HepG2 (cell line): ENCODE data around the gene BLOC1S4. TPM values are rescaled to one million over a fixed set of nuclear protein-coding genes. Genes with fewer than 3 reads are reported as not detected.

Source experiments
- ARNT2 ChIP-seq: sonication (generic); formaldehyde crosslinking; IDR thresholded peaks from 2 replicates; pipeline ENCODE4 v1.8.0; 2022; ENCODE audit warnings: mild to moderate bottlenecking, low read depth, missing genetic modification reagents, moderate library complexity
- FLYWCH1 ChIP-seq: sonication (generic); formaldehyde crosslinking; IDR thresholded peaks from 2 replicates; pipeline ENCODE4 v1.8.1; 2023; ENCODE audit warnings: mild to moderate bottlenecking, missing genetic modification reagents
- HOXA5 ChIP-seq: sonication (generic); formaldehyde crosslinking; IDR thresholded peaks from 2 replicates; pipeline ENCODE4 v1.4.0; 2020; ENCODE audit warnings: missing genetic modification reagents
- KAT8 ChIP-seq: IDR thresholded peaks from 2 replicates; pipeline ENCODE4 v1.6.1; 2016; ENCODE audit warnings: missing genetic modification reagents, missing compliant biosample characterization
- KDM5A ChIP-seq: fragments of 200-600 bp; sonication (generic); IDR thresholded peaks from 2 replicates; pipeline ENCODE4 v1.7.0; 2018; ENCODE audit warnings: antibody characterized with exemption, mild to moderate bottlenecking, low read length, borderline replicate concordance
- KLF15 ChIP-seq: sonication (generic); formaldehyde crosslinking; IDR thresholded peaks from 2 replicates; pipeline ENCODE4 v1.8.1; 2023; ENCODE audit warnings: borderline replicate concordance, mild to moderate bottlenecking, inconsistent platforms, missing genetic modification reagents, mixed read lengths
- NFAT5 ChIP-seq: sonication (generic); formaldehyde crosslinking; IDR thresholded peaks from 2 replicates; pipeline ENCODE4 v1.4.0; 2020; ENCODE audit warnings: missing genetic modification reagents
- NPAS2 ChIP-seq: sonication (generic); formaldehyde crosslinking; IDR thresholded peaks from 2 replicates; pipeline ENCODE4 v1.8.0; 2022; ENCODE audit warnings: mild to moderate bottlenecking, missing genetic modification reagents, borderline replicate concordance
- ONECUT2 ChIP-seq: sonication (generic); formaldehyde crosslinking; IDR thresholded peaks from 2 replicates; pipeline ENCODE4 v1.4.0; 2020; ENCODE audit warnings: missing genetic modification reagents
- PAXIP1 ChIP-seq: sonication (generic); formaldehyde crosslinking; conservative IDR thresholded peaks from 2 replicates; pipeline ENCODE4 v1.4.0; 2020; ENCODE audit warnings: mild to moderate bottlenecking, missing genetic modification reagents, moderate library complexity
- SALL1 ChIP-seq: sonication (generic); formaldehyde crosslinking; IDR thresholded peaks from 2 replicates; pipeline ENCODE4 v1.8.0; 2022; ENCODE audit warnings: mild to moderate bottlenecking, missing genetic modification reagents
- SNAPC2 ChIP-seq: sonication (generic); formaldehyde crosslinking; IDR thresholded peaks from 2 replicates; pipeline ENCODE4 v1.8.1; 2022; ENCODE audit warnings: mild to moderate bottlenecking, missing genetic modification reagents
- SOX6 ChIP-seq, 2 experiments: fragments of 450-650 bp in 1 of 2; sonication (generic) in 1 of 2; formaldehyde crosslinking in 1 of 2; IDR thresholded peaks; 2 replicates each; pipeline versions ENCODE4 v1.4.0 to v1.6.1; 2017 to 2020; ENCODE audit warnings: antibody characterized with exemption in 1 of 2, mild to moderate bottlenecking in 1 of 2, missing genetic modification reagents in 1 of 2
- U2AF2 ChIP-seq: fragments of 200-400 bp; formaldehyde crosslinking; IDR thresholded peaks from 2 replicates; pipeline ENCODE4 v1.6.1; 2017; ENCODE audit warnings: low read depth, mild to moderate bottlenecking, low read length
- ZNF496 ChIP-seq: sonication (generic); formaldehyde crosslinking; IDR thresholded peaks from 2 replicates; pipeline ENCODE4 v1.8.1; 2023; ENCODE audit warnings: mild to moderate bottlenecking, moderate library complexity, missing genetic modification reagents; ENCODE audit not compliant: insufficient replicate concordance
- ZNF512B ChIP-seq: sonication (generic); formaldehyde crosslinking; IDR thresholded peaks from 2 replicates; pipeline ENCODE4 v1.5.1; 2020; ENCODE audit warnings: missing genetic modification reagents, mild to moderate bottlenecking, borderline replicate concordance
- polyA plus RNA-seq, 8 experiments: library from polyadenylated mRNA; depleted of rRNA in 3 of 8; stranded (reverse) in 7 of 8; unstranded in 1 of 8; fragments of >200 nt; fragmentation: Illumina TruSeq in 4 of 8; extraction: Trizol in 4 of 8; gene quantifications; 2 replicates each; pipeline versions ENCODE4 v1.2.1 to v1.2.3, GENCODE V29; 2011 to 2016; ENCODE audit warnings: low read depth in 4 of 8, missing spikeins in 1 of 8, mixed read lengths in 1 of 8; ENCODE audit not compliant: insufficient read depth in 1 of 8
- total RNA-seq, 5 experiments: library from RNA; depleted of rRNA; stranded (reverse); fragments of >200 nt; fragmentation: Illumina TruSeq; extraction: Trizol; gene quantifications; 2 replicates each; pipeline ENCODE4 v1.2.3, GENCODE V29; 2016; ENCODE audit warnings: low read depth in 1 of 5

The BLOC1S4 gene
- total and polyA plus RNA-seq, 2 of the 13 experiments (the other 11 are each of a cell fraction or from before 2014, with no cell fraction given), result 15.5 to 20.9 TPM

- TF ChIP-seq NFAT5 (CRISPR knock-in tag) (peak; percentile 79; the same call in 1 of the 2 replicates), U2AF2 (no peak), KDM5A (peak; percentile 96; the same call in 1 of the 2 replicates), ONECUT2 (CRISPR knock-in tag) (no peak), SALL1 (peak; percentile 58), KAT8 (CRISPR knock-in tag) (peak; percentile 80), ZNF496 (no peak), ZNF512B (CRISPR knock-in tag) (no peak), KLF15 (CRISPR knock-in tag) (no peak), ARNT2 (CRISPR knock-in tag) (peak; percentile 58; the same call in 1 of the 2 replicates), NPAS2 (CRISPR knock-in tag) (no peak), SOX6 (IDR thresholded peaks at IDR 0.05) (no peak), SOX6 (CRISPR knock-in tag; IDR thresholded peaks at IDR 0.05) (peak; percentile 52), HOXA5 (CRISPR knock-in tag) (no peak), FLYWCH1 (CRISPR knock-in tag) (no peak), PAXIP1 (CRISPR knock-in tag) (peak; percentile 42), SNAPC2 (CRISPR knock-in tag) (peak; percentile 28; the same call in 1 of the 2 replicates)
Observed at GRCh38 chr4:6716018-6716911, at the start of gene BLOC1S4 (continued).
